Posterior cingulate gyrus (tissue), 11 donors: ENCODE data around the gene ZMYND8.
"Not testable (repeated sequence)": the region's sequence is repeated elsewhere in the genome, so short reads cannot be mapped to it uniquely, and the experiment has no call there.

Experiments
- DNase-seq, 10 donors: peaks; one replicate each; pipeline versions ENCODE4 v3.0.0 to v3.0.0-alpha.2; 2020 to 2021; ENCODE audit warnings: mixed read lengths in 3 of 10
- intact Hi-C: fragments of 100-400 bp; cut with DNase I; formaldehyde crosslinking; loops from one replicate; pipeline ENCODE4 v1.15.1; 2023

ZMYND8 gene

DNA sequence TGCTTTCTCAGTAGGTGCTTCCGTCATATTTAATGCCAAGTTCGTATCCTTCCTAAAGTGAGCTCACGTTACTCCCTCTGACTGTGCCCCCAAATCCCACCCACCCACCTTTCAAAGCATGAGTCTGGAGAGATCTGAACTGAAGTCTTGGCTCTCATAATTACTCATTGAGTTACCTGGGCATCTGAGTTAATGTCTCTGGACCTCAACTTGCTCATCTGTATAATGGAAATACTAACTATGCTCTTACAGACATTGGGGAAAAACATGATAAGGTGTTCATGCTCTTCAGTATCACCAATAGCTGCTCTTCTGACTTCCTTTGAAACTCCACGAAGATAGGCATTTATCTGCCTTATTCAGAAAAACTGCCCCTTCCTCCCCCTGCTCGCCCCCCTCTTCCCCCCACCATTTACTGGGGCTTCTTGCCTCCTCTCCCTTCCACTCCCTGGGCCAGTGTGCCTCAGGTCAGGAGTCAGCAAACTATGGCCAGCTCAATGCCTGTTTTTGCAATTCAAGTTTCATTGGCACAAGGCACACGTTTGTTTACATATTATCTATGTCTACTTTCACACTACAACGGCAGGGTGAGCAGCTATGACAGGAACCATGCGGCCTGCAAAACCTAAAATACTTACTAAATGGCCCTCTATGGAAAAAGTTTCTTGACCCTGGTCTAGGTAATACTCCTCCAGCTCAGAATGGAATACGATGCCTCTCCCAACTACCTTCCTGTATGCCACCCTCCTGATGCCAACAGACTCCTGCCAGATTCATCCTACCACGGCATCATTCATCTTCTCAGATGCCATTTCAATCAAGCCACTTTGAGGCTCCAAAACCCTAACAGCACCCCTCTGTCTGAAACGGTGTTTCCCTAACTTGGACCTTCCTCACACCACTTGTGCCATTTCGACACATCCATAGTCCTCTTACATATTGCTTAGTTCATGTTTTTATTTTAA lies 138.7 kb downstream of the ZMYND8 start:
- peak in 1 of 10 donors; percentile 22 for DNase-seq
- intact Hi-C loops: no loop called here

DNA sequence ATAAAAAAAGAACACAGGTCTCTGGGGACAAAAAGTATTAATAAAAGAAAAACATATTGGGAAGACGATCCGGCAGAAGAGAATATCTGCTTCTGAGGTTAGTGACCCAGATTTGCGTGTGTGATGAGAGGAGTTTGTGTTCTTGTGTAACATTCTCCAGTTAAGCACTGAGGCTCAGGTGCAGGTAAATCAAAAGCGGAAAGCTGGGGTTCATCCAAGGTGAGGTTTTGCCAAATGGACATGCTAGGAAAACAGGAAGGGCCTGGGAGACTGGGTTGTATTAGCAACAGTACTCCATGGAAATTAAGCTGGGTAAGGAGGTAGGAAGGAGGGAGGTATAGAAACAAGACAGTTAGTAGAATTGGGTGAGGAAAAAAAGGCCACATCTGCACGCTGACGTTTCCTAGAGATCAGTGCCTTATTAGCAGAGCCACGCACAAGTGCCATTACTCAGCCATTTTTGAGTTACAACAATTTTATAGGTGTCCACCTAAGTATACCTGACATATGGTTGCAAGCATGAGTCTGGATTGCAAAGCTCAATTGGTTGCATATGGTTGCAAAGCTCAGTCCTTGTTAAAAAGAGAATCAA lies 139.6 kb downstream of the ZMYND8 start:
- peak in 1 of 10 donors; percentile 1 for DNase-seq
- intact Hi-C loops: no loop called here

DNA sequence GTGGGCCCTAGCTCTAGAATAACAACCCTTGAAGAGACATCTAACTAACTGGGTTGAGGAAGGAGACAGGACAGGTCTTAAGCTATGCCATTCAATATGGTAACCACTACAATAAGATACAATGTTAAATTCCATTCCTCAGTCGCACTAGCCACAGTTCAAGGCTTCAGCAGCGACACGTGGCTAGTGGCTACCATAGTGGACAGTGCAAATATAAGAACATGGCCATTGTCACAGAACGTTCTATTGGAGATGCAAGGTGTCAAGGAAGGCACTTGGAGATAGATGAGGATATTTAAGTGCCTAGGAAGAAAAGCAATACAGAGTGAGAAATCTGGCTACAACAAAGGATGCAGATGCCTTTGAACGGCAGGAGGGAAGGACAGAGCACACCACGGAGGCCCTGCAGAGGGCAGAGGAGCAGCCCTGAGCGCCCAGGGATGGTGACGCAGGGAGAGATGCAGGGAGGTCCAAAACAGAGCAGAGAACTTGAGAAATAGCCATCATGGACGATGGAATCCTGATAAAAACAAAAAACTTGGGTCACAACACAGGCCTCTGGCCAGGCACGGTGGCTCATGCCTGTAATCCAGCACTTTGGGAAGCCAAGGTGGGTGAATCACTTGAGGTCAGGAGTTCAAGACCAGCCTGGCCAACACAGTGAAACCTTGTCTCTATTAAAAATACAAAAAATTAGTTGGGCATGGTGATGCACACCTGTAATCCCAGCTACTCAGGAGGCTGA lies 140.7 kb downstream of the ZMYND8 start:
- DNase-seq: peak in 1 of 10 donors; percentile 37
- intact Hi-C loops: no loop called here

DNA sequence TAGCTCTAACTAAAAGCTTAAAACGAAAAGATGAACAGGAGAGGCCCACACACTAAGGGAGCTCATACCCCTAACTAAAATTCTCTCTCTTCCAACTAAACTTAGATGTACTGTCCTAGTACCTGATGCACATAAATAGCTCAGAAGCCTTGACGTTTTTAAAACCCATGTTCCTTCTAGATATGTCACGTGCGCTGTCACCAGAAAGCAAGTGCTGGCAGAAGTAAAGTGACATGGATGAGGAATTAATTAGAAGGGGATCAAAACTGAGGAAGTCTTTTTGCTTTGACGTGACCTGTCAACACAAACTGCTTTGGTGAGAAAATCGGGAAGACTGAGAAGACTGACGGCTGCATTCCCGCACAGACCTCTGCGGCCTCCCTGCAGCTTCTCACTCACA lies 142.5 kb downstream of the ZMYND8 start:
- DNase-seq: no peak
- intact Hi-C loops: no loop called here

DNA sequence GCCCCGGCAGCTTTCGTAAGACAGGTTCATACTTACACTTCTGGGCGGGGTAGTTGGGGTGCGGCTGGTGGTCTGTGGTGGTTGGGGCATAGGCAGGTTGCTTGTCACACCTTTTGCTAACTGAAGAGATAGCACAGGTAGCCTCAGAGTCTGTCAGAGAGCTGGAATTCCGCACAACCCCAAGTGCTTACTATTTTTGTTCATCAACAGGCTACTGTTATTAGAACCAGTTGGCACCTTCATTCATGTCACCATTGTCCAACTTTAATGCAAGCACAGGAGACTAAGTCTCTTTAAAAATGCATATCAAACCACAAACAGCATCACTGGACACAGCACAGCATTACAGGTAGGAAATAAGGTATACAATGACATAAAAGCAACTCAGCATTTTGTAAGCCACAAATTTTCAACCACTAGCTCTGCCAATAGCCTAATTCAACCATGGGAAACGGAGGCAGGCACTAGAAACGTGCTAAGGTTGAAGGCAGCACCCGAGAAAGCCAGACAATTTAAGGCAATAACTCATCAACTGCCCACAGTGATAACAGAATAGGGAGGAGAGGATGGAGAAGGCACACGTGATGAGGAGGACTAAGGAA lies 143.8 kb downstream of the ZMYND8 start:
- intact Hi-C loops: no loop called here
- DNase-seq: peak in 1 of 10 donors; percentile 15

DNA sequence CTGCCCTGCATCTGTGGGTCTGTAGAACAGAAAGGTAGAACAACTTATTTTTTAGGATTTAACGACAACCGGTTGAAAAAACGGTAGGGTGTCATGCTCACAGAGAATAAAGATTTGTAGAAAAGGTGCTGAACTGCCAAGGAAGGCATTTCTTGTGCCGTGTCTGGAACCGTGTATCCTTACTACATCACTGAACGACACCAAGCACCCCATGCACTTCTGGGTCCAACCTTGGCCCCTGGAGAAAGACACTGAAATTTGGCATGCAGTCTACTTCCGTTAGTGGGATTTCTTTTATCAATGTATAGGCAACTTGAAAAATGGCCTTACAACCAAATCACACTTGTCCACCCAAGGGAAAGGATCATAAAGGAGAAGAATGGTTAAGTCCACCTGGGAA lies 145.5 kb downstream of the ZMYND8 start:
- no peak for DNase-seq
- intact Hi-C loops: no loop called here

DNA sequence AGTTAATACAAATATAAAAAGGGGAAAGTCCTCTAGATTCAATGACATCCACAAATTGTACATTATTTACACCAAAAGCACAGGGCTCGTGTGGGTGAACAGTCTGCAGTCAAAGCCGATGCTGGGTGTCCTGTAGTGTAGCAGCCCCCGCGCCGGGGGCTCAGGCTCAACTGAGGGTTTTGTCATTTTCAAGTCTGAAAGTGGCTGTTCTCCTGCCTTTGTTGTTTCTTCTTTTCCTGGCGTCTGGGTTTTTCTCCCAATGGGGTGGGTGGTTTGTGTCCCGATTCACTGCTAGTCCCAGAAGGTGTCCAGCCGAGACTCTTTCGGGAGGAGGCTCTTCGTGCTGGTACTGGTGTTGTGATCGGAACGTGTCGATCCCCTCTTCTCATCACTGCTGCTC lies 146.0 kb downstream of the ZMYND8 start:
- intact Hi-C loops: no loop called here
- peak in 2 of 10 donors; percentile 19 to 77 for DNase-seq

DNA sequence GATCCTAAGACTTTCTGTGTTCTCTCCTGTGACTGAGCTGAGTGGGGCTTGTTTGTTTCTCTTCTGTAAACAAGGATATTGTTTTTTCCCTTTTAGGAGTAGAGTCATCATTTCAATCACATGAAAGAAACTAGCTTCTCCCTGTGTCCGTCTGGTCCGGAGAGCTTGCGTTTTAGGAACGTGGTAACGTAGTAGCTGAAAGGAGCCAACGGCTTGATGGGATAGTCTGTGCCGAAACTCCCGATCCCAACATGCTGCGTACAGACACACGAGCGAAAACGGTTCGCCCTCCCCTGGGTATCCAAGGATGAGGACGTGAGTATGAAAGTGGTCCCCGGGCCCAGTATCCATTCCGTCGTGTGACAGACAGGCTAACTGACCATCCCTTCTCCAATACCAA lies 146.5 kb downstream of the ZMYND8 start:
- intact Hi-C loops: no loop called here

DNA sequence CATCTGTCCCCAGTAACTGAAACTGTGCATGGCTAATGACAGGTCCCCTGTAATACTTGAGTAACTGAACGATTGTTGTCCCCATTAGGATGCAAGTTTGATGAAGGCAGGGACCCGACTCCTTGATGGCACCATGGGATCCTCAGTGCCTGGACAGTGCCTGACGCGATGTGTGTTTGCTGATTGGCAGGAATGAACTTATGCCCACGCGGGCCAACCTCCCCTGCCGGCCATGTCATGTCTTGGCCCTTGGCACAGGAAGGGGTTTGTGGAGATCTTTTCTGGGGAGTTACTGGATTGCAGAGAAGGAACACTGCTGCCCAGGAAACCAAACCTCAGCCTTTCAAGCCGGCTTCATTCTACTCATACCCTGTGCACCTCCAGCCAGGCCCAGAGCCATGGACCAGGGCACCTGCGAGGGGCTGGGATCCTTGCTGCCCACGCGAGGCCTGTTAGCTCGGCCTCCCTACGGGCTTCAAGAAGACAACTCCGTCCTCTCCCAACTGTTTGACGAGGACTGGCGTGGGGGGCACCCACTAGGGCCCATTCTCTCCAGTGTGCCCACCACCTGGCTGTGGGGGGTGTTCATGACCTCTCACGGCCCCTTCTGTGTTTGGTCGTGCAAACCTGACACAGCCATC lies 147.8 kb downstream of the ZMYND8 start:
- DNase-seq: peak in 1 of 10 donors; percentile 70
- intact Hi-C loops: no loop called here

More for the DNA sequence above, 146.5 kb downstream of the ZMYND8 start:
- DNase-seq: peak in 1 of 10 donors; percentile 20

DNA sequence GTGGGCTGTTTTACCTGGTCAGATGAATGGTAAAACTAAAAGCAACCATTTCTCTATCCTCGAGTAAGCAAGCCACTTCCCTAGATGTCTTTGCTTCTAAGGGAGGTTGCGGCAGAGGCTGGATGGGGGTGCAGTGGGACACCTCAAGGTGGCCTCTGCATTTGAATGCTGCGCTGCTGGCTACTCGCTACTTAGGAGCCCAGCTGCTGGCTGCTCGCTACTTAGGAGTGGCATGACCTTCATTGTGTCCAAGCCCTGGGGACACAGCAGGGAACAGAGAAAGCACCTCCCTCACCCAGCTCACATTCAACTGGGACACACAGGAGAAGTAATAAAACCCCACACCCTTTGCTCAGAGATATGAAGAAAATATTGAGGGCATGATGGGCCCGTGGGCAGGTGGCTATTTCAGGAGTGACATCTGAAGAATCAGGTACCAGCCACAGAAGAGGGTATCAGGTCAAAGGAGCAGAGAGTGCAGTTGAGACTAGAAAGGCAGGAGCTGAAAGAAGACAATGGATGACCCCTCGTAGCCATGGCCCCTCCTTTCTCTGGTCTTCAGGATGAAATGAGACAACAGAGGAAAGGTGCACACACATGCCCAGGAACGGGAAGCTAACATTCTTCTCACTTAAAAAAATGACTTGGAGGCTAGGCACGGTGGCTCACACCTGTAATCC lies 149.4 kb downstream of the ZMYND8 start:
- intact Hi-C loops: no loop called here
- peak in 1 of 10 donors; percentile 55 for DNase-seq

DNA sequence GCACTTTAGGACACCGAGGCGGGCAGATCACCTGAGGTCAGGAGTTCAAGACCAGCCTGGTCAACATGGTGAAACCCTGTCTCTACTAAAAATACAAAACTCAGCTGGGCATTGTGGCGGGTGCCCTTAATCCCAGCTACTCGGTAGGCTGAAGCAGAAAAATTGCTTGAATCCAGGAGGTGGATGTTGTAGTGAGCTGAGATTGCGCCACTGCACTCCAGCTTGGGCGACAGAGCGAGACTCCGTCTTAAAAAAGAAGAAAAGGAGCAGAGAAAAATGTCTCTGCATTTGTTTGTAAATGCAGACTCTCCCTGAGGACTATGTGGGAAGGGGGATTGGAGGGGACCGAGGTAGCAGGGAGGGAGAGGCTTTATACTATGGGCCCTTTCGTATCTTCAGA lies 149.9 kb downstream of the ZMYND8 start:
- intact Hi-C loops: not testable (repeated sequence)
- peak in 1 of 10 donors; percentile 41 for DNase-seq

DNA sequence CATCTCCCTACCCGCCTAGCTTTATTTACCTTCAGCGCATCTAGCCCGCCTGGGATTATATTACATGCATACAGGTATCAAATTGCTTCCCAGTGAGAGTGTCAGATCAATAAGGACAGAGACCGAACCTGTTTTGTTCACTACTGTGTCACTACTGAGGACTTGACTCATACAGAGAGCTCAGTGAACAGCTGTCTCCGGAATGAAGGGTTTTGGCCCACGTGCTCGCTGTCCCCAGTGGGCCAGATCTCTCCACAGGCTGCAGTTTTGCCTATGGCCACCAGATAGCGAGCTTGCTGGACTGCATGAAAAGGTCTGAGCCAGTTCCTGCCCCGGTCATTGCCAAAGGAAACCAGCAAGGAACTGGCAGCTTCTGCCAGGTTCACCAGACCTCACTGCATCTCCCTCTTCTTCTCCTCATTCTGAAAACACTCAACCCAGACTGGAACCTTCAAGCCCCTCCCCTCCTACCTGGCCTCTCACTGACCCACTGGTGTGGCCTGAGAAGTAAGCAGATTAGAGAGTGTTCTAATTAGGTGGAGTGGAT lies 150.8 kb downstream of the ZMYND8 start:
- peak in 6 of 10 donors; percentile 26 to 87 (median 64) for DNase-seq
- intact Hi-C loops: no loop called here

DNA sequence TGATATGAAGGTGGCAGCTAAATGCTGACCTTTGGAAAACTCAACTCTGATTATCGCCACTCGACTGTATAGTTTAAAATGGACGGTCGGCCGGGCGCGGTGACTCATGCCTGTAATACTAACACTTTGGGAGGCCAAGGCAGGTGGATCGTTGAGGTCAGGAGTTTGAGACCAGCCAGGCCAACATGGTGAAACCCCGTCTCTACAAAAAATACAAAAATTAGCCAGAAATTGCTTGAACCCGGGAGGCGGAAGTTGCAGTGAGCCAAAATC lies 151.7 kb downstream of the ZMYND8 start:
- intact Hi-C loops, DNase-seq: not testable (repeated sequence)

DNA sequence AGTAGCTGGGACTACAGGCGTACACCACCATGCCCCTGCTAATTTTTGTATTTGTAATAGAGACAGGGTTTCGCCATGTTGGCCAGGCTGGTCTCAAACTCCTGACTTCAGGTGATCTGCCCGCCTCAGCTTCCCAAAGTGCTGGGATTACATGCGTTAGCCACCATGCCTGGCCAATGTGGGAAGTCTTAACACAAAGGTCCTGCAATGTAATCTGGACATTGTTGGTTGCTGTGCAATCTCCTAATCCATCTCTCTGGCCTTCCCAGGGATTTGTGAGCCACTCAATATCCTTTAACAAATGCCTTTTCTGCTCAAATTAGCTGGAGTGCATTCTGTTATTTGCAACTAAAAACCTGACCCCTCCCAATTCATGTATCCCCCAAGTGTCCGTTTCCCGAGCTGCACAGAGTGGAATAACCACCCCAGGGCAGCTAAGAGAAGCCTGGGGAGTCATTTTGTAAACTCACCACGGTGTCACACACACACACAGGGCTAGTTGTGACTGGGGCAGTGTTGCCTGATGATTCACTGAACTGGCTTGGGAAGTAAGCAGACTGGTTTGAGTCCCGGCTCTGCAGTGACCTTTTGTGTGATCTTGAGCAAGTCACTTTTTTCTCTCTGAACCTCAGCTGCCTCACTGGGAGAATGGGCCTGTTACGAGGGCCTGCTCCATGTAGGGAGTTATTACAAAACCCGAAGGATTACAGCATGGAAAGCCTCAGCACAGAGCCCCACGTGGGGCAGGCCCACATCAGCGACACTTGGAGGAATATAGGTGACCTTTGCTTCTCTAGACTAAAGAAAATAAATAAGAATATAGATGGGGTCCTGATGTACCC lies 152.3 kb downstream of the ZMYND8 start:
- DNase-seq: peak in 1 of 10 donors; percentile 34
- intact Hi-C loops: no loop called here

DNA sequence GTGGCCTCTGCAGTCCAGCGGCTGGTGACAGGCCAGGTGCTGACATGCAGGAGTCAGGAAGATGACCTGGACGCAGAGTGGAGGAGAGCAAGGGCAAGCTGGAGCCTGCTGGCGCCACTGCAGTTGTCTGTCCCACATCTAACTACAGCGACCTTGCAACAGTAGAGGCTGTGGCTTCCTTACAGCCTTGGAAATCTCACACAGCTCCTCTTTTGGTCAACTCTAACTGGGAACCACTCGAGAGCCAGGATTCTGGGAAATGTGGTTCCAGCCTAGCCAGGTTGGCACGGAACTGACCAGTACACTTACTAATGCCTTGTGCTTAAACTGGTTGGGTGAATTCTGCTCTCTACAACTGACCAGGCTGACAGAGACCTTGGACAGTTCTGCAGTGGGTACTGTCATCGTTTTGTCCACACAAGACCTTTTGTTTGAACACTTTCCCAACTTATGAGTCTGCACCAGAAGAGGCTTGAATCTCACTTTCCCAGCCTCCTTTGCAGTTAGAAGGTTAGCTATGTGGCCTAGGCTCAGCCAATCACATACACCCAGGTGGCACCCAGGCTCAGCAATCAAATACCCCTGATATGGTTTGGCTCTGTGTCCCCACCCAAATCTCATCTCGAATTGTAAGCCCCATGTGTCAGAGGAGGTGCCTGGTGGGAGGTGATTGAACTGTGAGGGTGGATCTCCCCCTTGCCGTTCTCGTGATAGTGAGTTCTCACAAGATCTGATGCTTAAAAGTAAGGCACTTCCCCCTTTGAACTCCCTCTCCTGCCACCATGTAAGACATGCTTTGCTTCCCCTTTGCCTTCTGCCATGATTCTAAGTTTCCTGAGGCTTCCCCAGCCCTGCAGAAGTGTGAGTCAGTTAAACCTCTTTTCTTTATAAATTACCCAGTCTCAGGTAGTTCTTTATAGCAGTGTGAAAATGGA lies 153.5 kb downstream of the ZMYND8 start:
- no peak for DNase-seq
- intact Hi-C loops: no loop called here

DNA sequence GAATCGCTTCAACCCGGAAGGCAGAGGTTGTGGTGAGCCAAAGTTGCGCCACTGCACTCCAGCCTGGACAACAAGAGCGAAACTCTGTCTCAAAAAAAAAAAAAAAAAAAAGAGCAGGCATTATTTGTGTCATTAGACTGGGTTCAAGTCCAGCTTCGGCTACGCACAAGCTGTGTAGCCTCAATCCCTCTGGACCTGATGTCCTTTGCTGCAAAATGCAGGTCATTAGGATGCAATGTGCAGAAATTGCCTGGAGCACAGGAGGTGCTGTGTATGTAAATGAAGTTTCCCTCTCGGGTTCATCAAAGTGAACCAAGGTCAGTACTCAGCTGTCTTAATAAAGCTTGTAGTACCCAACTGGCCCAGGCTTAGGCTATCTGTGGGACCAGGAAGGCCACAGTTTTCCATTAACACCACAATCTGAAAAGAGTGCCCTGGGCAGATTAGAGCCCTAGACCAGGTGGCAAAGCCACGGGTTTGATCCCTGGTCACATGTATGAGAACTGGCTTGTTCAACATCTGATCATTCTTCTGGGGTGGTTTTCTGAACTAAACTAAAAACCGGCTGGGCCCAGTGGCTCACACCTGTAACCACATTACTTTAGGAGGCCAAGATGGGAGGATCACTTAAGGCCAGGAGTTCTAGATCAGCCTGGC lies 155.3 kb downstream of the ZMYND8 start:
- intact Hi-C loops: no loop called here
- no peak for DNase-seq

DNA sequence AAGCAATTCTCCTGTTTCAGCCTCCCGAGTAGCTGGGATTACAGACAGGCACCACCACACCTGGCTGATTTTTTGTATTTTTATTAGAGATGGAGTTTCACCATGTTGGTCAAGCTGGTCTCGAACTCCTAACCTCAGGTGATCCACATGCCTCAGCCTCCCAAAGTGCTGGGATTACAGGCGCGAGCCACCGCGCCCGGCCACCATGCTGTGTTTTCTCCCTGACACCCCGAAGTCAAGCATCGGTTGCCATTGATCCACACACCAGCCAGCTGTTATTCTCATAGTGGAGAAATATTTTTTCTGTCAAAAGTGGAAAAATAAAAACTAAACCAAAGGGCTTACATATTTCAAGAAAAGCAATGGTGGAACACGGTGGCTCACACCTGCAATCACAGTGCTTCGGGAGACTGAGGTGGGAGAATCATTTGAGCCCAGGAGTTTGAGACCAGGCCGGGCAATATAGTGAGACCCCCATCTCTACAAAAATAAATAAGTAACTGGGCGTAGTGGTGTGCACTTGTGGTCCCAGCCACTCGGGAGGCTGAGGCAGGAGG lies 157.4 kb downstream of the ZMYND8 start:
- intact Hi-C loops: loop anchor here (5.0 kb wide), 1 partner anchor 73 kb away; no protein-coding TSS in a partner anchor

More for the DNA sequence above, 157.4 kb downstream of the ZMYND8 start:
- DNase-seq: no peak
